Spleen (tissue), 11 donors: ENCODE data around the gene NGEF. TPM values are rescaled to one million over a fixed set of nuclear protein-coding genes. Genes with fewer than 3 reads are reported as not detected.

Experiments used
- DNase-seq: peaks from one replicate; pipeline ENCODE4 v3.0.0-alpha.2; 2020
- H3K27ac ChIP-seq, 8 donors: fragments of 200-600 bp; sonication (generic) in 7 of 8; 1 replicate in 4 of 8; 2 replicates in 4 of 8; pipeline versions ENCODE4 v1.5.0 to v1.8.0; 2016 to 2021; ENCODE audit warnings: inconsistent platforms in 4 of 8, mild to moderate bottlenecking in 4 of 8, moderate library complexity in 1 of 8
- H3K27me3 ChIP-seq, 7 donors: fragments of 200-600 bp; sonication (generic) in 6 of 7; replicated peaks in 1 of 7; 1 replicate in 4 of 7; 2 replicates in 3 of 7; pipeline versions ENCODE4 v1.5.0 to v1.8.0; 2016 to 2021; ENCODE audit warnings: inconsistent platforms in 3 of 7, mild to moderate bottlenecking in 1 of 7
- H3K36me3 ChIP-seq, 6 donors: fragments of 200-600 bp; sonication (generic) in 5 of 6; 1 replicate in 4 of 6; 2 replicates in 2 of 6; pipeline versions ENCODE4 v1.5.0 to v1.8.0; 2016 to 2021; ENCODE audit warnings: inconsistent platforms in 2 of 6
- H3K4me1 ChIP-seq, 6 donors: fragments of 200-600 bp; sonication (generic) in 5 of 6; 1 replicate in 3 of 6; 2 replicates in 3 of 6; pipeline versions ENCODE4 v1.5.0 to v1.8.0; 2016 to 2021; ENCODE audit warnings: inconsistent platforms in 3 of 6
- H3K4me3 ChIP-seq, 8 donors: fragments of 200-600 bp; sonication (generic) in 7 of 8; 1 replicate in 4 of 8; 2 replicates in 4 of 8; pipeline versions ENCODE4 v1.5.0 to v1.8.0; 2016 to 2021; ENCODE audit warnings: inconsistent platforms in 4 of 8, mild to moderate bottlenecking in 4 of 8, moderate library complexity in 2 of 8
- H3K9me3 ChIP-seq, 8 donors: fragments of 200-600 bp; sonication (generic) in 7 of 8; 1 replicate in 4 of 8; 2 replicates in 4 of 8; pipeline versions ENCODE4 v1.5.0 to v1.8.0; 2016 to 2021; ENCODE audit warnings: inconsistent platforms in 4 of 8
- CTCF ChIP-seq, 11 experiments: fragments of 200-600 bp in 7 of 11; fragments of 450-650 bp in 4 of 11; sonication (generic) in 4 of 11; IDR thresholded peaks in 8 of 11; conservative IDR thresholded peaks in 3 of 11; 1 replicate in 7 of 11; 2 replicates in 4 of 11; pipeline versions ENCODE4 v1.4.0 to v1.8.0; 2016 to 2021; ENCODE audit warnings: antibody characterized with exemption in 11 of 11, inconsistent platforms in 4 of 11, mild to moderate bottlenecking in 1 of 11
- POLR2A ChIP-seq, 3 donors: fragments of 450-650 bp; IDR thresholded peaks; one replicate each; pipeline ENCODE4 v1.5.1; 2017; ENCODE audit warnings: antibody characterized with exemption in 3 of 3, mild to moderate bottlenecking in 1 of 3
- POLR2AphosphoS5 ChIP-seq, 3 donors: sonication (generic); formaldehyde crosslinking; IDR thresholded peaks; one replicate each; pipeline ENCODE4 v1.5.1; 2017; ENCODE audit warnings: antibody characterized with exemption in 3 of 3
- WGBS, 5 donors: extraction: QIAGEN DNeasy Blood & Tissue Kit in 3 of 5; methylation state at CpG; one replicate each; pipeline versions ENCODE4 v1.1.5 to v1.1.7; 2013 to 2018; 5-methylcytosine and 5-hydroxymethylcytosine counted together
- intact Hi-C: fragments of 100-400 bp; cut with DNase I; formaldehyde crosslinking; loops from one replicate; pipeline ENCODE4 v1.15.0; 2023; ENCODE audit warnings: low total_unique reads
- polyA plus RNA-seq, 3 donors: library from polyadenylated mRNA; stranded (reverse); fragments of 200-250 nt; gene quantifications; one replicate each; pipeline ENCODE4 v1.2.1, GENCODE V29; 2013
- total RNA-seq, 7 donors: library from RNA; depleted of rRNA in 3 of 7; stranded (reverse); fragments of >200 nt in 3 of 7; fragmentation: NEBNext Ultra II Directional in 4 of 7; extraction: Animal tissue kit (Norgen Biotek cat#: 25700) in 4 of 7; gene quantifications; one replicate each; pipeline versions ENCODE4 v1.1.0 to v1.2.1, GENCODE V29; 2016 to 2021
- donor health status: healthy with polysubstance abuse.
- donor health status: DM: no; HTN: no; CAD: no; lungs with moderate emphysema.
- donor health status: DM: no; HTN: no; CAD: no.
- donor health status: Bipolar disorder and iron deficiency.
- donor health status: healthy.
- donor health status: DM: no; HTN: no; CAD: no.
- donor health status: DM: yes; HTN: yes; CAD: no.

The NGEF gene
- total and polyA plus RNA-seq, 10 donors = 0.23 to 0.79 (median 0.43) TPM; not detected in 5

GRCh38 chr2:232999354-232999753 is 13.7 kb downstream of the NGEF start:
- Histone ChIP-seq H3K9me3 (no peaks in the 10 kb centered on the region), H3K36me3 (no peaks in the 10 kb centered on the region), H3K27ac (no peak overlapping the region), H3K4me1 (no peaks in the 10 kb centered on the region), H3K4me3 (no peak overlapping the region), H3K27me3 (no peaks in the 10 kb centered on the region)
- intact Hi-C loops = no loop called here
- peak; percentile 47 for DNase-seq
- 84 to 96% (median 90%) methylated on average over 7 of the region's 7 CpGs for WGBS, 5 donors
- TF ChIP-seq POLR2AphosphoS5 (IDR thresholded peaks at IDR 0.05) = no peak
- no peak for TF ChIP-seq POLR2A (IDR thresholded peaks at IDR 0.05)
- TF ChIP-seq CTCF (IDR thresholded peaks at IDR 0.05 in 8 of 11, conservative IDR thresholded peaks at IDR 0.05 in 3 of 11) = no peak

GRCh38 chr2:232998666-232998985 is 14.4 kb downstream of the NGEF start:
- H3K36me3 ChIP-seq = no peaks in the 10 kb centered on the region
- H3K9me3 ChIP-seq = no peaks in the 10 kb centered on the region
- no peaks in the 10 kb centered on the region for H3K27me3 ChIP-seq
- 79 to 92% (median 88%) methylated on average over 5 of the region's 5 CpGs for WGBS, 5 donors
- no peak for DNase-seq
- no peak for TF ChIP-seq POLR2A (IDR thresholded peaks at IDR 0.05)
- TF ChIP-seq CTCF (IDR thresholded peaks at IDR 0.05 in 8 of 11, conservative IDR thresholded peaks at IDR 0.05 in 3 of 11) = no peak
- TF ChIP-seq POLR2AphosphoS5 (IDR thresholded peaks at IDR 0.05) = no peak
- no peaks in the 10 kb centered on the region for H3K4me1 ChIP-seq
- H3K27ac ChIP-seq = no peak overlapping the region
- H3K4me3 ChIP-seq = no peak overlapping the region
- intact Hi-C loops = no loop called here

- H3K4me3 ChIP-seq = no peak overlapping the region
- no peak overlapping the region for H3K27ac ChIP-seq
- peak; percentile 23 for DNase-seq
- no peaks in the 10 kb centered on the region for H3K4me1 ChIP-seq
- no peaks in the 10 kb centered on the region for H3K27me3 ChIP-seq
- no peak for TF ChIP-seq POLR2A (IDR thresholded peaks at IDR 0.05)
- TF ChIP-seq POLR2AphosphoS5 (IDR thresholded peaks at IDR 0.05) = no peak
- TF ChIP-seq CTCF (IDR thresholded peaks at IDR 0.05 in 8 of 11, conservative IDR thresholded peaks at IDR 0.05 in 3 of 11) = no peak
- no peaks in the 10 kb centered on the region for H3K36me3 ChIP-seq
- 86 to 94% (median 89%) methylated on average over 17 to 18 of the region's 18 CpGs for WGBS, 5 donors
- intact Hi-C loops = no loop called here
- H3K9me3 ChIP-seq = no peaks in the 10 kb centered on the region
Measured at GRCh38 chr2:232997749-232998665, 15.0 kb downstream of the NGEF start.

GRCh38 chr2:232994446-232994845 is 18.6 kb downstream of the NGEF start:
- Histone ChIP-seq H3K9me3 (no peaks in the 10 kb centered on the region), H3K4me3 (no peak overlapping the region), H3K4me1 (no peaks in the 10 kb centered on the region), H3K27me3 (no peaks in the 10 kb centered on the region), H3K27ac (no peak overlapping the region), H3K36me3 (no peaks in the 10 kb centered on the region)
- WGBS, 5 donors = 82 to 92% (median 85%) methylated on average over 5 of the region's 5 CpGs
- DNase-seq = peak; percentile 23
- intact Hi-C loops = no loop called here
- TF ChIP-seq POLR2AphosphoS5 (IDR thresholded peaks at IDR 0.05) (no peak), CTCF (IDR thresholded peaks at IDR 0.05 in 8 of 11, conservative IDR thresholded peaks at IDR 0.05 in 3 of 11) (no peak), POLR2A (IDR thresholded peaks at IDR 0.05) (no peak)
